HG03469 (cell line): ENCODE results near the gene TMED6.
"Not testable (repeated sequence)": the region's sequence is repeated elsewhere in the genome, so short reads cannot be mapped to it uniquely, and the experiment has no call there.

Experiments
- ATAC-seq: cut with Tn5 transposase; IDR thresholded peaks from one replicate; pipeline ENCODE4 v1.9.1; 2021; ENCODE audit warnings: mild to moderate bottlenecking, moderate library complexity, moderate number of reproducible peaks; ENCODE audit not compliant: unreplicated experiment

The TMED6 gene

GRCh38 chr16:69306031-69306430 lies 45.6 kb downstream of the TMED6 start:
- no peak for ATAC-seq

DNA sequence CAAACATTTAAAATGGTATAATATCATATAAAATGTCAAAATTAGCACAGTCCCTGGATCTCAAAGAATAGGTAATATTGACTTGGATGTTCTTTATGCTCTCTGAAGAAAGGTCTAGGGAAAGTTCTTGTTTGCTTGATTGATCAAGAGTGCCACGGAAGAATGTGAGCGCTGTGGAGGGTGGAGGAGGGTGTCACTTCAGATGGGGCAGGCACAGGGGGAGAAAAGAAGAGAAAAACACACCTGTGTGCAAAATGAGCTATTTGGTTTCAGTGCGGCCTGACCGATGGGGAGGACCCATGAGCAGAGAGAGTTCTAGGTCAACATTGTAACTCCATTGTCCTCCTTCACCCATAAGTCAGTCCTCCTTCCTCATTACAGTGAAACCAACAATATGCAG lies 49.3 kb downstream of the TMED6 start:
- ATAC-seq: no peak

GRCh38 chr16:69301861-69302260 lies 49.7 kb downstream of the TMED6 start:
- no peak for ATAC-seq

- no peak for ATAC-seq
These were observed 50.4 kb downstream of the TMED6 start for GRCh38 chr16:69301187-69301586.

- ATAC-seq: no peak
These were observed 53.3 kb downstream of the TMED6 start for GRCh38 chr16:69298261-69298660.

DNA sequence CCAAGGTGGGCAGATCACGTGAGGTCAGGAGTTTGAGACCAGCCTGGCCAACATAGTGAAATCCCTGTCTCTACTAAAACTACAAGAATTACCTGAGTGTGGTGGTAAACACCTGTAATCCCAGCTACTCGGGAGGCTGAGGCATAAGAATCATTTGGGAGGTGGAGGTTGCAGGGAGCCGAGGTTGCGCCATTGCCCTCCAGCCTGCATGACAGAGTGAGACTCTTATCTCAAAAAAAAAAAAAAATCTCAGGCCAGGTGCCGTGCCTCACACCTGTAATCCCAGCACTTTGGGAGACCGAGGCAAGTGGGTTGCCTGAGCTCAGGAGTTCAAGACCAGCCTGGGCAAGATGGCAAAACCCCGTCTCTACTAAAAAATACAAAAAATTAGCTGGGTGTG lies 54.8 kb downstream of the TMED6 start:
- ATAC-seq: not testable (repeated sequence)

DNA sequence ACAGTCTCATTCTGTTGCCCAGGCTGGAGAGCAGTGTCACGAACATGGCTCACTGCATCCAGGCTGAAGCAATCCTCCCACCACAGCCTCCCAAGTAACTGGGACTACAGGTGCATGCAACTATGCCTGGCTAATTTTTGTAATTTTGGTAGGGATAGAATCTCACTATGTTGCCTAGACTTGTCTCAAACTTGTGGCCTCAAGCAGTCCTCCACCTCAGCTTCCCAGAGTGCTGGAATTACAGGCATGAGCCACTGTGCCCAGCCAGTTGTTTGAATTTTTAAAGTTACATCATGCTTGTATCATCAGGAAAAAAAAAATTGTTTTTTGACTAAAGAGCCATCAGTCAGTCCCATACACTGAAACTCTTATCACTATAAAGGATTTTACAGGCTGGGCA lies 57.5 kb downstream of the TMED6 start:
- ATAC-seq: no peak

DNA sequence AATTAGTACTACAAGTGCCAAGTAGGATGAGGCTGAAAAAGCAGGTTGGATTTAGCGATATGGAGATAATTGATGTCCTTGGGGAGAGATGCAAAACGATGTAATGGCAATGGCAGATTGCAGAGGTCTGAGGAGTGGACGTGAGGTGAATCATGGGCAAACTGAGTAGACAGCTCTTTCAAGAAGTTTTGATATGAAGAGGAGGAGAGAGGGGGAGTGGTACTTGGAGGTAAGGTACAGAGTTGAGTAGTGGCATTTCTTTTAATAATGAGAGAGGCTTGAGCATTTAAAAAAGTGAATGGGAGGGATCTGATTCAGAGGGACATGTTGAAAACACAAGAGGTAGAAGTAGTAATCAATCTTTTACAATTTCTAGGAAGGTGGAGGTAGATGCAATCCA lies 58.2 kb downstream of the TMED6 start:
- no peak for ATAC-seq
